ENCODE measurements around the gene CD2AP.
"Not testable (repeated sequence)": the region's sequence is repeated elsewhere in the genome, so short reads cannot be mapped to it uniquely, and the experiment has no call there.

Gene CD2AP

DNA sequence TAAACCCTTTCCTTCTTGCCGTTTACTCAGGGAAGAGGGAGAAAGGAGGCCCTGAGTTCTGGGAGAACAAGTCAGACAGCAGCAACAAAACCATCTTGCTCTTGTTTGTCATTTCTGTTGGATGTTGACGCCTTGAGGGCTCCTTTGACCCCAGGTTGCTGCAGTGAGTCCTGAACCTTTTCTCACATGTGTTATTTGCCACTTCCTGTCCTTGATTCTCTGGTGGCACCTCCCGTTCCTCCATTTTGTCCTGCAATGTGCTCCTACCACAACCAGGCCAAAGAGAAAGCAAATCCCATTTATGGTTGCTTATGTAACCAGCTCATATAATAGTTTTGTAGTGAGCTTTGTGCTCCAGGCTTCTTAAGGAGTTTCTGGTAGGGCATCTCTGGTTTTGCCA, 154.2 kb downstream of the CD2AP start:
- no peak overlapping the region for H3K4me3 ChIP-seq (ENCODE audit: low read depth, low read length)
- TF ChIP-seq, protein P1, sequence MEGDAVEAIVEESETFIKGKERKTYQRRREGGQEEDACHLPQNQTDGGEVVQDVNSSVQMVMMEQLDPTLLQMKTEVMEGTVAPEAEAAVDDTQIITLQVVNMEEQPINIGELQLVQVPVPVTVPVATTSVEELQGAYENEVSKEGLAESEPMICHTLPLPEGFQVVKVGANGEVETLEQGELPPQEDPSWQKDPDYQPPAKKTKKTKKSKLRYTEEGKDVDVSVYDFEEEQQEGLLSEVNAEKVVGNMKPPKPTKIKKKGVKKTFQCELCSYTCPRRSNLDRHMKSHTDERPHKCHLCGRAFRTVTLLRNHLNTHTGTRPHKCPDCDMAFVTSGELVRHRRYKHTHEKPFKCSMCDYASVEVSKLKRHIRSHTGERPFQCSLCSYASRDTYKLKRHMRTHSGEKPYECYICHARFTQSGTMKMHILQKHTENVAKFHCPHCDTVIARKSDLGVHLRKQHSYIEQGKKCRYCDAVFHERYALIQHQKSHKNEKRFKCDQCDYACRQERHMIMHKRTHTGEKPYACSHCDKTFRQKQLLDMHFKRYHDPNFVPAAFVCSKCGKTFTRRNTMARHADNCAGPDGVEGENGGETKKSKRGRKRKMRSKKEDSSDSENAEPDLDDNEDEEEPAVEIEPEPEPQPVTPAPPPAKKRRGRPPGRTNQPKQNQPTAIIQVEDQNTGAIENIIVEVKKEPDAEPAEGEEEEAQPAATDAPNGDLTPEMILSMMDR (IDR thresholded peaks at IDR 0.05; ENCODE audit: low read depth, low read length, missing control alignments) = no peak
- DNase-seq (ENCODE audit: low read depth) = no peak
- in situ Hi-C loops (cut with HindIII; ENCODE audit: low sequenced_read_pairs) = no loop called here

DNA sequence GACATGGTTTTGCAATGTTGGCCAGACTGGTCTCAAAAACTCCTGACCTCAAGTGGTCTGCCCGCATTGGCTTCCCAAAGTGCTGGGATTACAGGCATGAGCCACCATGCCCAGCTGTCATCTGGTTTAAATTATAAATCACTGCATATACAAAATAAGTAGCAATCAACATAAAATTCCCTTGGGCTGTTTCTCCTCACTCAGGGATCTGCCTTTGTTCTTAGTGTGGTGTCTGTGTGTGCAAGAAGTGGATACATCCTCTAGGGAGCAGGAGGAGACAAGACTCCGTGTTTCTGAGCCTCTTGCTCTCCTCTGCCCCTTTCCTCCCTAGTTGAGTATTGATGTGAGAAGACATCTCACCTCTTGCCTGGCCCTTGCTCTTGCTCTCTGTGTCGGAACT, 155.6 kb downstream of the CD2AP start:
- TF ChIP-seq, protein P1 (IDR thresholded peaks at IDR 0.05; ENCODE audit: low read depth, low read length, missing control alignments) = peak; percentile 4
- in situ Hi-C loops (cut with HindIII; ENCODE audit: low sequenced_read_pairs) = no loop called here
- H3K4me3 ChIP-seq (ENCODE audit: low read depth, low read length) = no peak overlapping the region
- DNase-seq (ENCODE audit: low read depth) = no peak

DNA sequence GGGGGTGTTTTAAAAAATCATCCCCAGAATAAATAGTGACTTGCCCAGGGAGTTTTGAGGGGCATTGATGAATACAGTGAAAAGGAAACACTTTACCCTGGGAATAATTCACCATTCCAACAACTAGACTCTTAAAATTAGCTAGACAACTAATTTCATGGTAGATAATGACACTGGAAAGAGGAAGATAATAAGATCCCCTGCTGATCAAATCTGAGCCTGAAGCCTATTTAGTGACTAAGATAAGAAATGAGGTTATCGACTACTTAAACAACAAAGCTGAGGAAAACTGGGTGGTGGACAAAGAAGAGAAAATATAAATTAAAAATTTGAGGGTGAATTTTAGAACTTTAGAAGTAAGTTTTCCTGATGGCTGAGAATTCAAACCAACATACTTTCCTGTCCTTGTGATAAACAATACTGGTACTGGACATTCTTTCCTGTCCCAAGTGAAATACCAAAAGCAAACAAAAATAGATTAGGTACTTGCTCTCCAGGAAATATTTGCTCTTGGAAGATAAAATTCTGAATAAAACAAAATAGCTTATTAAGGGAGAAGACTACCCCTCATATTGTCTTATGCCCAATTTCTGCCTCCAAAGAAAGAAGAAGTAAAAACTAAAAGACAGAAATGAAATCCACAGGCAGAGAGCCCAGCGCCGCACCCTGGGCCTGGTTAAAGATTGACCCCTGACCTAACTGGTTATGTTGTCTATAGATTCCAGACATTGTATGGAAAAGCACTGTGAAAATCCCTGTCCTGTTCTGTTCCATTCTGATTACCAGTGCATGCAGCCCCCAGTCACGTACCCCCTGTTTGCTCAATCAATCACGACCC, 156.8 kb downstream of the CD2AP start:
- TF ChIP-seq, protein P1 (IDR thresholded peaks at IDR 0.05; ENCODE audit: low read depth, low read length, missing control alignments) = no peak
- DNase-seq (ENCODE audit: low read depth) = no peak
- H3K4me3 ChIP-seq (ENCODE audit: low read depth, low read length) = no peak overlapping the region
- in situ Hi-C loops (cut with HindIII; ENCODE audit: low sequenced_read_pairs) = no loop called here

DNA sequence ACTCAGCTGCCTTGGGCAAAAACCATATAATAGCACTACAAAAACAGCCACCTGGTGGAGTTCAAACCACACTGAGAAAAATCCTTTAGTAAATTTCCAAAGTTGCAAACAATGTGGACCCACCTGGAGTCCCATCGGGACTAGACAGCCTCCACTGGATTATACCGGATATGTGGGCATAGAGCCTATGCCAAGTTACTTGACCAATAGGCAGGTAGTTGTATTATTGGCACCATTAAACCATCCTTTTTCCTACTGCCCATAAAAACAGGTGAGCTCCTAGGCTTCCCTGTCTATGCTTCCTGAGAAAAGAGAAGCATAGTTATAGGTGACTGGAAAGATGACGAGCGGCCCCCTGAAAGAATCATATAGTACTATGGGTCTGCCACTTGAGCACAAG, 169.1 kb downstream of the CD2AP start:
- TF ChIP-seq, protein P1 (IDR thresholded peaks at IDR 0.05; ENCODE audit: low read depth, low read length, missing control alignments) = no peak
- no peak overlapping the region for H3K4me3 ChIP-seq (ENCODE audit: low read depth, low read length)
- in situ Hi-C loops (cut with HindIII; ENCODE audit: low sequenced_read_pairs) = no loop called here
- no peak for DNase-seq (ENCODE audit: low read depth)

DNA sequence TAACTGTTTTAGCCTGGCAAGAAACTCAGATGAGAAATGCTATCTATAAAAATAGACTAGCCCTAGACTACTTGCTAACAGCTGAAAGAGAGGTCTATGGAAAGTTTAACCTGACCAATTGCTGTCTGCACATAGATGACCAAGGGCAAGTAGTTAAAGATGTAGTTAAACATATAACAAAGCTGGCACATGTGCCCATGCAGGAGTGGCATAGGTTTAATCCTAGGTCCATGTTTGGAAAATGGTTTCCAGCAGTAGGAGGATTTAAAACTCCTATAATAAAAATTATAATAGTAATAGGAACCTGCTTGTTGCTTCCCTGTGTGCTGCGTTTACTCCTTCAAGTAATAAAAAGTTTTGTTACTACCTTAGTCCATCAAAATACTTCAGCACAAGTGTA, 169.6 kb downstream of the CD2AP start:
- no peak overlapping the region for H3K4me3 ChIP-seq (ENCODE audit: low read depth, low read length)
- TF ChIP-seq, protein P1 (IDR thresholded peaks at IDR 0.05; ENCODE audit: low read depth, low read length, missing control alignments) = no peak
- in situ Hi-C loops (cut with HindIII; ENCODE audit: low sequenced_read_pairs) = no loop called here
- no peak for DNase-seq (ENCODE audit: low read depth)

DNA sequence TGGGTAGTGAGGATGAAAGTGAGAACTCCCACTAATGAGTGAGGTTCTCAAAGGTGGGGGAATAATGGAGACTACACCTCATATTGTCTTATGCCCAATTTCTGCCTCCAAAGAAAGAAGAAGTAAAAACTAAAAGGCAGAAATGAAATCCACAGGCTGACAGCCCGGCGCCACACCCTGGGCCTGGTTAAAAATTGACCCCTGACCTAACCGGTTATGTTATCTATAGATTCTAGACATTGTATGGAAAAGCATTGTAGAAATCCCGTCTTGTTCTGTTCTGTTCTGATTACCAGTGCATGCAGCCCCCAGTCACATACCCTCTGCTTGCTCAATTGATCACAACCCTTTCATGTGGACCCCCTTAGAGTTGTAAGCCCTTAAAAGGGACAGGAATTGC, 170.0 kb downstream of the CD2AP start:
- in situ Hi-C loops (cut with HindIII; ENCODE audit: low sequenced_read_pairs); H3K4me3 ChIP-seq (ENCODE audit: low read depth, low read length); DNase-seq (ENCODE audit: low read depth): not testable (repeated sequence)

DNA sequence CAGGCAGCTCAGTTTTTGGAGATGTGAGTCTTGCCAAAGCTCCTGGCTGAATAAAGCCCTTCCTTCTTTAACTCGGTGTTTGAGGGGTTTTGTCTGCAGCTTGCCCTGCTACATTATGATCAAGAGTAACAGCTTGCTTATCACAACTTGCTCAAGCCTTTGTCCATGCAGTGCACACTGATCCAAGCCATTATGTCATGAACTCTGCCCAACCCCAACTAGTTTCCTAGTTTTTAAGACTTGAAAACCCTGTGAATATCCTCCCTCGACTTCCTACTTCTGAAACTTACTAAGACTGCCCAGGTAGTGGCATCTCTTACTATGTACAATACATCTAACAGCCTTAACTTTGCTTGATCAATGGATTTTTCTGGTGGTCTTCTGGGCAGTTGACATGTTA, 170.4 kb downstream of the CD2AP start:
- TF ChIP-seq, protein P1 (IDR thresholded peaks at IDR 0.05; ENCODE audit: low read depth, low read length, missing control alignments) = no peak
- no peak for DNase-seq (ENCODE audit: low read depth)
- in situ Hi-C loops (cut with HindIII; ENCODE audit: low sequenced_read_pairs) = no loop called here
- H3K4me3 ChIP-seq (ENCODE audit: low read depth, low read length) = no peak overlapping the region

All from astrocyte of the cerebellum (primary cell).